Heart left ventricle (tissue), 13 donors: ENCODE data around the gene MBD3L4.
A peak's percentile ranks its signal among the peaks of the same experiment; 100 is the strongest.

Experiments
- POLR2A ChIP-seq, 2 donors: fragments of 450-650 bp; IDR thresholded peaks; one replicate each; pipeline ENCODE4 v1.6.1; 2017; ENCODE audit warnings: antibody characterized with exemption in 2 of 2, mild to moderate bottlenecking in 2 of 2, moderate library complexity in 2 of 2
- TF ChIP-seq, protein P1 (sequence below), 12 donors: fragments of 200-600 bp; sonication (generic) in 4 of 12; IDR thresholded peaks; one replicate each; pipeline versions ENCODE4 v1.5.0 to v1.8.0; 2018 to 2022; ENCODE audit warnings: antibody characterized with exemption in 12 of 12, mild to moderate bottlenecking in 5 of 12
- donor health status: ischemic (EF 13 %, LVEDD 7.1; RV severe dilation, severe dysfunction).
- donor health status: DM: no; HTN: yes; CAD: no.
- donor health status: DM: no; HTN: no; CAD: no.
- donor health status: ischemic (EF 25% LVEDD 6.9; RV normal size, moderate dysfunction).
- donor health status: ischemic (EF 25% LVEDD 5.7; RV mildly dilated, moderate dysfunction).
- donor health status: ischemic (EF 35%, LVEDD 5.7; RV mildly dilated, moderate dysfunction).
- donor health status: nonischemic (EF 11% LVEDD 7.7; RV severe dilation, severe dysfunction).
- donor health status: DM: yes; HTN: yes; CAD: no.
- donor health status: PGD.
- donor health status: ischemic (EF 29% LVEDD 5.4; RV normal size, mild dysfunction).
- donor health status: nonischemic (EF 23%, LVEDD 6.1; RV moderate dilation, normal function).

DNA sequence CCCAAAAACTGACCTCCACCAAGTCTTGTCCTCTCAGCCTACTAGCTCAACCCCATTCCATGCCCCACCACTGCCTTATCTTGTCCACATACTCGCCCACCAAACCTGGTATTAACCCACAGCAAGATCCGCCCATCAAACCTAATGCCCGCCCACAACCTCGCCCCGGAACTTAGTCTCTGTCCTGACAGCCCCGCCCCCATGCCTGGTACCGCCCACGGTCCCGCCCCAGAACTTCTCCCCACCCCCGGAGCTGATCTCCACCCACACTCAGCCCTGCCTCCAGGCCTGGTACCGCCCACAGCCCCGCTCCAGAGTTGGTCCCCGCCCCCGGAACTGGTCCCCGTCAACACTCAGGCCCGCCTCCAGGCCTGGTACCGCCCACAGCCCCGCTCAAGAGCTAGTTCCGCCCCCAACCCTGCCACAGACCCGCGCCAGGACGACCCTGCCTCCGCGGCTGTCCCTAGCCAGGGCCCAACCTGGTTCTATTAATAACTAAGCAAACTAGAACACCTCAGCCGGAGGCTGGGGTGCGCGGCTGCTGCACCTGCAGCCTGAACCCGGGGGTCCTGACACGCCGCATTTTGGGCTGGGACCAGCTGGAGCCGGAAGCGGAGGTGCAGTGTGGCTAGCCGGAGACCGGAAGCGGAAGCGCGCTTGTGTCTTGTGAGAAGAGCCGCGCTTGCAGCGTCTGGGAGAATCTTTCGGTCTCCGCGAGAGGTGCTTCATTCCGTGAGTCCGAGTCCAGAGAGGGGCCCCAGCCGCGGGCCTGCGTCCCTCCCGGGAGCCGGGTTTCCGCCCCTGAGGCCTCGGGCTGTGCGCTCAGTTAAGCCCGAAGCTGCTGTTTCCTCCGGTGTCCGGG is 29.3 kb upstream of the MBD3L4 start, which contains the start of gene ZNF557:
- TF ChIP-seq, protein P1, sequence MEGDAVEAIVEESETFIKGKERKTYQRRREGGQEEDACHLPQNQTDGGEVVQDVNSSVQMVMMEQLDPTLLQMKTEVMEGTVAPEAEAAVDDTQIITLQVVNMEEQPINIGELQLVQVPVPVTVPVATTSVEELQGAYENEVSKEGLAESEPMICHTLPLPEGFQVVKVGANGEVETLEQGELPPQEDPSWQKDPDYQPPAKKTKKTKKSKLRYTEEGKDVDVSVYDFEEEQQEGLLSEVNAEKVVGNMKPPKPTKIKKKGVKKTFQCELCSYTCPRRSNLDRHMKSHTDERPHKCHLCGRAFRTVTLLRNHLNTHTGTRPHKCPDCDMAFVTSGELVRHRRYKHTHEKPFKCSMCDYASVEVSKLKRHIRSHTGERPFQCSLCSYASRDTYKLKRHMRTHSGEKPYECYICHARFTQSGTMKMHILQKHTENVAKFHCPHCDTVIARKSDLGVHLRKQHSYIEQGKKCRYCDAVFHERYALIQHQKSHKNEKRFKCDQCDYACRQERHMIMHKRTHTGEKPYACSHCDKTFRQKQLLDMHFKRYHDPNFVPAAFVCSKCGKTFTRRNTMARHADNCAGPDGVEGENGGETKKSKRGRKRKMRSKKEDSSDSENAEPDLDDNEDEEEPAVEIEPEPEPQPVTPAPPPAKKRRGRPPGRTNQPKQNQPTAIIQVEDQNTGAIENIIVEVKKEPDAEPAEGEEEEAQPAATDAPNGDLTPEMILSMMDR (IDR thresholded peaks at IDR 0.05) = no peak
- peak in 1 of 2 donors; percentile 66 for TF ChIP-seq POLR2A (IDR thresholded peaks at IDR 0.05)
